Aorta (tissue), 5 donors: Measurements from ENCODE around the gene ABCC9. TPM values are rescaled to one million over a fixed set of nuclear protein-coding genes. Genes with fewer than 3 reads are reported as not detected.

ENCODE experiments used
- ATAC-seq: fragments of 200-7000 bp; cut with Tn5 transposase; one replicate; pipeline ENCODE4 v1.9.1; 2022; ENCODE audit warnings: moderate library complexity; ENCODE audit not compliant: low FRiP score
- DNase-seq, 2 donors: peaks; one replicate each; pipeline ENCODE4 v3.0.0-alpha.2; 2020
- H3K27ac ChIP-seq, 2 donors: one replicate each; pipeline ENCODE4 v1.5.1; 2013; ENCODE audit warnings: low read length in 2 of 2, mild to moderate bottlenecking in 2 of 2, moderate library complexity in 2 of 2, control low read depth in 1 of 2, inconsistent platforms in 1 of 2, low read depth in 1 of 2
- H3K27me3 ChIP-seq, 2 donors: one replicate each; pipeline ENCODE4 v1.6.1; 2013; ENCODE audit warnings: control low read depth in 1 of 2, low read length in 1 of 2, mild to moderate bottlenecking in 1 of 2, moderate library complexity in 1 of 2; ENCODE audit not compliant: insufficient read depth in 2 of 2, control insufficient read depth in 1 of 2
- H3K36me3 ChIP-seq, 2 donors: one replicate each; pipeline ENCODE4 v1.6.1; 2013; ENCODE audit warnings: control low read depth in 1 of 2, low read length in 1 of 2, mild to moderate bottlenecking in 1 of 2; ENCODE audit not compliant: insufficient read depth in 2 of 2, control insufficient read depth in 1 of 2
- H3K4me1 ChIP-seq, 2 donors: one replicate each; pipeline ENCODE4 v1.6.1; 2013; ENCODE audit warnings: low read length in 2 of 2, control low read depth in 1 of 2, mild to moderate bottlenecking in 1 of 2, moderate library complexity in 1 of 2; ENCODE audit not compliant: insufficient read depth in 2 of 2, control insufficient read depth in 1 of 2
- H3K4me3 ChIP-seq, 2 donors: one replicate each; pipeline ENCODE4 v1.5.1; 2013; ENCODE audit warnings: low read length in 2 of 2, control low read depth in 1 of 2, mild to moderate bottlenecking in 1 of 2
- H3K9me3 ChIP-seq: one replicate; pipeline ENCODE4 v1.6.1; 2013; ENCODE audit warnings: mild to moderate bottlenecking, low read length; ENCODE audit not compliant: control insufficient read depth
- WGBS, 2 donors: extraction: QIAGEN DNeasy Blood & Tissue Kit; methylation state at CpG; one replicate each; pipeline ENCODE4 v1.1.7; 2013; 5-methylcytosine and 5-hydroxymethylcytosine counted together
- intact Hi-C, 2 donors: fragments of 100-400 bp; cut with DNase I; formaldehyde crosslinking; loops; one replicate each; pipeline versions ENCODE4 v1.14.2 to v1.15.0; 2022
- polyA plus RNA-seq, 2 donors: library from polyadenylated mRNA; stranded (reverse); fragments of 200-250 nt; gene quantifications; one replicate each; pipeline ENCODE4 v1.2.3, GENCODE V29; 2013
- total RNA-seq, 2 donors: library from RNA; stranded (reverse); fragmentation: NEBNext Ultra II Directional; extraction: Animal tissue kit (Norgen Biotek cat#: 25700); gene quantifications; one replicate each; pipeline ENCODE4 v1.2.1, GENCODE V29; 2021
- donor health status: healthy with polysubstance abuse.
- donor health status: Bipolar disorder and iron deficiency.
- donor health status: DM: no; HTN: no; CAD: no.
- donor health status: DM: no; HTN: no; CAD: no.
- donor health status: DM: yes; HTN: yes; CAD: no.

ABCC9 gene
- total and polyA plus RNA-seq, 4 donors: 0.69 to 157 (median 24.5) TPM

- DNase-seq (no peak), ATAC-seq (no peak)
- Histone ChIP-seq H3K27ac (no peak overlapping the region), H3K36me3 (no peaks in the 10 kb centered on the region), H3K27me3 (no peaks in the 10 kb centered on the region), H3K9me3 (no peaks in the 10 kb centered on the region), H3K4me1 (no peaks in the 10 kb centered on the region), H3K4me3 (no peak overlapping the region)
- intact Hi-C loops: no loop called here
- 88 to 90% methylated on average over 1 of the region's 1 CpG for WGBS, 2 donors
Observed at GRCh38 chr12:21975293-21975692, 34.1 kb upstream of the ABCC9 start.

- no peaks in the 10 kb centered on the region for H3K9me3 ChIP-seq
- no peak overlapping the region for H3K4me3 ChIP-seq
- no peak overlapping the region for H3K27ac ChIP-seq
- no peaks in the 10 kb centered on the region for H3K36me3 ChIP-seq
- intact Hi-C loops: no loop called here
- no peaks in the 10 kb centered on the region for H3K4me1 ChIP-seq
- H3K27me3 ChIP-seq: no peaks in the 10 kb centered on the region
- ATAC-seq: no peak
- no peak for DNase-seq
Observed at GRCh38 chr12:21973221-21973620, 32.0 kb upstream of the ABCC9 start.

DNA sequence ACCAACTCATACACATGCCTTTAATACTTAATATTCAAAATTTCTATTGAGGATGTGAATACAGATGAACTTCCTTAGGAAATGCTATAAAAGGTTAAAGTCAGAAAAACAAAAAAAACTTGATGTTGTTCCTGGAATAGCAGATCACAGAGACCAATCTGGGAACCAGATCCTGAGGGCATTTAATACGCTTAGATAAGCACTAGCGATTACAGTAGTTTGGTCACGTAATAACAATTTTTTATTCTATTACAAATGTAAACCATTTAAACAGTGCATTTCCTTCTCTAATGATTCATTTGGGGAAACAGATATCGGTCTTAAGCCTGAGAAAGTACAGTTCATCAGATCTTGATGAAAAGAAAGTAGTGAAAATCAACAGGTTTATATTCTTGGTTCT is 30.8 kb upstream of the ABCC9 start:
- 9 to 18% methylated on average over 4 of the region's 4 CpGs for WGBS, 2 donors
- no peak overlapping the region for H3K27ac ChIP-seq
- no peaks in the 10 kb centered on the region for H3K36me3 ChIP-seq
- no peaks in the 10 kb centered on the region for H3K9me3 ChIP-seq
- intact Hi-C loops: no loop called here
- ATAC-seq: no peak
- H3K4me1 ChIP-seq: no peaks in the 10 kb centered on the region
- H3K4me3 ChIP-seq: no peak overlapping the region
- H3K27me3 ChIP-seq: no peaks in the 10 kb centered on the region
- no peak for DNase-seq

DNA sequence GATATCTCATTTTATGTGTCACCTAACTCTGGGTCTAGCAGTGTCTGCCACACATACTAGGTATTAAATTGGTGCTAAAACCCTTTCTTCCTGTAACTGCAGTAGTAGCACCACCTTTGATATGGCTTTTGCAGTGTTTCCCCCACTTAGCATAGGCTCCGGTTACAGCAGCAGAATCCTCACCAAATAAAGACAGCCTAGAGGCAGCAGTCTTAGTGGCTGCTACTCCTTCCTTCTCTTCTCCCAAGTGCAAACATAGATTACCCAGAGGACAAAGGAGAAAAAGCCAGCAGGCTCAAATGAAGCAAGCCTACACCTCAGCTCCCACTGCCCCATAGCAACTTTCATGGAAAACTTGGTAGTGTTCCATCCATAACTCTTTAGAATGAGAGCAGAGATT is 30.1 kb upstream of the ABCC9 start:
- Histone ChIP-seq H3K27ac (no peak overlapping the region), H3K9me3 (no peaks in the 10 kb centered on the region), H3K36me3 (no peaks in the 10 kb centered on the region), H3K4me1 (no peaks in the 10 kb centered on the region), H3K27me3 (no peaks in the 10 kb centered on the region), H3K4me3 (no peak overlapping the region)
- WGBS, 2 donors: 22 to 38% methylated on average over 1 of the region's 1 CpG
- no peak for ATAC-seq
- no peak for DNase-seq
- intact Hi-C loops: no loop called here

- H3K9me3 ChIP-seq: peaks cover 2% of the 10 kb centered on the region
- no peaks in the 10 kb centered on the region for H3K4me1 ChIP-seq
- DNase-seq (no peak), ATAC-seq (no peak)
- no peaks in the 10 kb centered on the region for H3K36me3 ChIP-seq
- no peak overlapping the region for H3K27ac ChIP-seq
- no peaks in the 10 kb centered on the region for H3K27me3 ChIP-seq
- no peak overlapping the region for H3K4me3 ChIP-seq
- WGBS, 2 donors: 97% methylated on average over 5 of the region's 5 CpGs
- intact Hi-C loops: no loop called here
Observed at GRCh38 chr12:21962821-21963220, 21.6 kb upstream of the ABCC9 start.

DNA sequence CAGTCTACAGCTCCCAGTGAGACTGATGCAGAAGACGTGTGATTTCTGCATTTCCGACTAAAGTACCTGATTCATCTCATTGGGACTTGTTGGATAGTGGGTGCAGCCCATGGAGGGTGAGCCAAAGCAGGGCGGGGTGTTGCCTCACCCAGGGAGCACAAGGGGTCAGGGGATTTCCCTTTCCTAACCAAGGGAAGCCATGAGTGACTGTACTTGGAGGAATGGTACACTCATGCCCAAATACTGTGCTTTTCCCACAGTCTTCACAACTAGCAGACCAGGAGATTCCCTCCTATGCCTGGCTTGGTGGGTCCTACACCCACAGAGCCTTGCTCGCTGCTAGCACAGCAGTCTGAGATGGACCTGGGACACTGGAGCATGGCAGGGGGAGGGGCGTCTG is 21.0 kb upstream of the ABCC9 start:
- no peaks in the 10 kb centered on the region for H3K36me3 ChIP-seq
- WGBS, 2 donors: 92 to 96% methylated on average over 5 of the region's 5 CpGs
- no peaks in the 10 kb centered on the region for H3K27me3 ChIP-seq
- H3K27ac ChIP-seq: no peak overlapping the region
- H3K4me1 ChIP-seq: no peaks in the 10 kb centered on the region
- intact Hi-C loops: no loop called here
- DNase-seq (no peak), ATAC-seq (no peak)
- H3K4me3 ChIP-seq: no peak overlapping the region
- peaks cover 2% of the 10 kb centered on the region for H3K9me3 ChIP-seq

- no peaks in the 10 kb centered on the region for H3K4me1 ChIP-seq
- H3K36me3 ChIP-seq: no peaks in the 10 kb centered on the region
- H3K4me3 ChIP-seq: no peak overlapping the region
- intact Hi-C loops: no loop called here
- DNase-seq (no peak), ATAC-seq (no peak)
- H3K9me3 ChIP-seq: peaks cover 7% of the 10 kb centered on the region
- 86 to 93% methylated on average over 1 of the region's 1 CpG for WGBS, 2 donors
- no peak overlapping the region for H3K27ac ChIP-seq
- H3K27me3 ChIP-seq: no peaks in the 10 kb centered on the region
Observed at GRCh38 chr12:21950649-21951048, 9.4 kb upstream of the ABCC9 start.

GRCh38 chr12:21949036-21949435 is 7.8 kb upstream of the ABCC9 start:
- Histone ChIP-seq H3K36me3 (no peaks in the 10 kb centered on the region), H3K4me1 (no peaks in the 10 kb centered on the region), H3K27me3 (no peaks in the 10 kb centered on the region), H3K4me3 (no peak overlapping the region), H3K27ac (no peak overlapping the region), H3K9me3 (peaks cover 7% of the 10 kb centered on the region)
- intact Hi-C loops: no loop called here
- WGBS, 2 donors: 6 to 13% methylated on average over 1 of the region's 1 CpG
- ATAC-seq (no peak), DNase-seq (no peak)

DNA sequence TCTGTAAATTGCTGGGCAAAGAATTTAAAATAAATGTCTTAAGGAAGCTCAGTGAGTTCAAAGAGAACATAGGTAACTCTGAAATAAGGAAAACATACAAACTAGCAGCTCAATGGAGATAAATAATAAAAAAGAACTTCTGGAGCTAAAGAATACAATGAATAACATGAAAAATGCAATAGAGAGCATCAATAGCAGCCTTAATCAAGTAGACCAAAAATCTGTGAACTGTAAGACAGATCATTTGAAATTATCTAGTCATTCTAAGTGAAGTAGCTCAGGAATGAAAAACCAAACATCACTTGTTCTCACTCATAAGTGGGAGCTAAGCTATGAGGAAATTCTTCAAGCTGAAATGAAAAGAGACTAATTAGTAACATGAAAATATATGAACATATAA is 5.8 kb upstream of the ABCC9 start:
- ATAC-seq: no peak
- Histone ChIP-seq H3K27me3 (no peaks in the 10 kb centered on the region), H3K36me3 (no peaks in the 10 kb centered on the region), H3K27ac (no peak overlapping the region), H3K4me3 (no peak overlapping the region), H3K4me1 (no peaks in the 10 kb centered on the region), H3K9me3 (peaks cover 7% of the 10 kb centered on the region)
- DNase-seq: no peak
- intact Hi-C loops: no loop called here
